ENCODE measurements around the gene RPS26.
A peak's percentile ranks its signal among the peaks of the same experiment; 100 is the strongest.

GRCh38 chr12:56040963-56041551, 661 bp upstream of the RPS26 start:
- peak in 1 of 4 experiments; percentile 34 for TF ChIP-seq CTCF (IDR thresholded peaks at IDR 0.05)
- TF ChIP-seq POLR2A (IDR thresholded peaks at IDR 0.05): no peak
- no peak for TF ChIP-seq POLR2AphosphoS5 (IDR thresholded peaks at IDR 0.05)
